Measurements from ENCODE around the gene CDC26. TPM values are rescaled to one million over a fixed set of nuclear protein-coding genes. Genes with fewer than 3 reads are reported as not detected.
"Not testable (repeated sequence)": the region's sequence is repeated elsewhere in the genome, so short reads cannot be mapped to it uniquely, and the experiment has no call there.

CDC26 gene
- total and polyA plus RNA-seq, 7 experiments from 2014 or later, result 21.7 to 185 (median 36.3) TPM

GRCh38 chr9:113237026-113237425 is 38.3 kb downstream of the CDC26 start:
- Histone ChIP-seq H3K36me3 (ENCODE audit: control insufficient read depth in 2 of 3, insufficient read depth in 3 of 3, low read length in 3 of 3) (no peaks in the 10 kb centered on the region), H3K27ac (ENCODE audit: low read depth, low read length) (no peak overlapping the region), H3K9me3 (ENCODE audit: control insufficient read depth in 2 of 3, low read length in 3 of 3) (no peaks in the 10 kb centered on the region), H3K4me3 (ENCODE audit: low read length) (no peak overlapping the region), H3K4me1 (ENCODE audit: control insufficient read depth in 2 of 2, insufficient read depth in 2 of 2, low read length in 2 of 2) (peaks cover 9 to 13% of the 10 kb centered on the region in 2 donors), H3K27me3 (ENCODE audit: control insufficient read depth in 2 of 2, insufficient read depth in 2 of 2, low read length in 2 of 2) (no peaks in the 10 kb centered on the region)
- DNase-seq, result no peak
- Mint-ChIP-seq H3K4me1 (peaks cover 8 to 32% (median 18%) of the 10 kb centered on the region in 7 donors), H3K27me3 (no peaks in the 10 kb centered on the region), H3K36me3 (peaks cover 0 to 10% (median 1%) of the 10 kb centered on the region in 5 donors), H3K27ac (no peak overlapping the region), H3K4me3 (no peak overlapping the region), H3K9me3 (no peaks in the 10 kb centered on the region)
- intact Hi-C loops (cut with micrococcal nuclease), result no loop called here
- POLR2A ChIA-PET, result no interaction called here
- CTCF ChIA-PET, result interaction anchor here (0.6 kb wide), 1 partner anchor 57 kb away, joined by 3 read pairs; no protein-coding TSS in a partner anchor
- ATAC-seq, result no peak

- H3K27me3 Mint-ChIP-seq; H3K36me3 ChIP-seq (ENCODE audit: control insufficient read depth in 2 of 3, insufficient read depth in 3 of 3, low read length in 3 of 3); POLR2A ChIA-PET; H3K9me3 Mint-ChIP-seq; H3K4me3 ChIP-seq (ENCODE audit: low read length); H3K27ac ChIP-seq (ENCODE audit: low read depth, low read length); H3K9me3 ChIP-seq (ENCODE audit: control insufficient read depth in 2 of 3, low read length in 3 of 3); H3K4me3 Mint-ChIP-seq; H3K36me3 Mint-ChIP-seq; ATAC-seq; H3K27me3 ChIP-seq (ENCODE audit: control insufficient read depth in 2 of 2, insufficient read depth in 2 of 2, low read length in 2 of 2); intact Hi-C loops (cut with micrococcal nuclease); DNase-seq; H3K27ac Mint-ChIP-seq; CTCF ChIA-PET: not testable (repeated sequence)
- H3K4me1 Mint-ChIP-seq, result peaks cover 8 to 33% (median 19%) of the 10 kb centered on the region in 7 donors
- peaks cover 9 to 13% of the 10 kb centered on the region in 2 donors for H3K4me1 ChIP-seq (ENCODE audit: control insufficient read depth in 2 of 2, insufficient read depth in 2 of 2, low read length in 2 of 2)
Measured at GRCh38 chr9:113235701-113236255, 39.6 kb downstream of the CDC26 start.

GRCh38 chr9:113231701-113232100 is 43.7 kb downstream of the CDC26 start:
- Histone ChIP-seq H3K4me3 (ENCODE audit: low read length) (no peak overlapping the region), H3K27ac (ENCODE audit: low read depth, low read length) (no peak overlapping the region), H3K4me1 (ENCODE audit: control insufficient read depth in 2 of 2, insufficient read depth in 2 of 2, low read length in 2 of 2) (peaks cover 11 to 13% of the 10 kb centered on the region in 2 donors), H3K27me3 (ENCODE audit: control insufficient read depth in 2 of 2, insufficient read depth in 2 of 2, low read length in 2 of 2) (no peaks in the 10 kb centered on the region), H3K36me3 (ENCODE audit: control insufficient read depth in 2 of 3, insufficient read depth in 3 of 3, low read length in 3 of 3) (no peaks in the 10 kb centered on the region), H3K9me3 (ENCODE audit: control insufficient read depth in 2 of 3, low read length in 3 of 3) (no peaks in the 10 kb centered on the region)
- POLR2A ChIA-PET, result no interaction called here
- Mint-ChIP-seq H3K27me3 (no peaks in the 10 kb centered on the region), H3K4me1 (peaks cover 15 to 41% (median 29%) of the 10 kb centered on the region in 7 donors), H3K36me3 (peaks cover 0 to 12% (median 3%) of the 10 kb centered on the region in 5 donors), H3K9me3 (no peaks in the 10 kb centered on the region), H3K4me3 (peak overlapping the region in 1 of 10 donors; percentile 76), H3K27ac (peak overlapping the region in 3 of 9 donors; percentile 57 to 89 (median 81))
- CTCF ChIA-PET, result no interaction called here
- DNase-seq, result no peak
- no peak for ATAC-seq
- intact Hi-C loops (cut with micrococcal nuclease), result no loop called here

GRCh38 chr9:113228130-113228665 is 47.2 kb downstream of the CDC26 start:
- Mint-ChIP-seq H3K4me3 (peak overlapping the region in 4 of 10 donors; percentile 14 to 28 (median 17)), H3K36me3 (peaks cover 0 to 5% (median 4%) of the 10 kb centered on the region in 5 donors), H3K27ac (peak overlapping the region in 6 of 9 donors; percentile 76 to 91 (median 80)), H3K27me3 (no peaks in the 10 kb centered on the region), H3K4me1 (peaks cover 13 to 42% (median 29%) of the 10 kb centered on the region in 7 donors), H3K9me3 (no peaks in the 10 kb centered on the region)
- Histone ChIP-seq H3K27me3 (ENCODE audit: control insufficient read depth in 2 of 2, insufficient read depth in 2 of 2, low read length in 2 of 2) (no peaks in the 10 kb centered on the region), H3K4me1 (ENCODE audit: control insufficient read depth in 2 of 2, insufficient read depth in 2 of 2, low read length in 2 of 2) (peaks cover 8 to 9% of the 10 kb centered on the region in 2 donors), H3K4me3 (ENCODE audit: low read length) (no peak overlapping the region), H3K36me3 (ENCODE audit: control insufficient read depth in 2 of 3, insufficient read depth in 3 of 3, low read length in 3 of 3) (no peaks in the 10 kb centered on the region), H3K9me3 (ENCODE audit: control insufficient read depth in 2 of 3, low read length in 3 of 3) (no peaks in the 10 kb centered on the region), H3K27ac (ENCODE audit: low read depth, low read length) (no peak overlapping the region)
- ChIA-PET CTCF (interaction anchor here (0.7 kb wide), 1 partner anchor 46 kb away, joined by 3 read pairs; no protein-coding TSS in a partner anchor), POLR2A (interaction anchor here (0.8 kb wide), 1 partner anchor 1110 kb away, joined by 5 read pairs; no protein-coding TSS in a partner anchor)
- ATAC-seq, result peak; percentile 78
- DNase-seq, result peak in 7 of 9 donors; percentile 46 to 80 (median 70)
- intact Hi-C loops (cut with micrococcal nuclease), result loop anchor here in 1 of 2 donors (10.0 kb wide), 2 partner anchors 1053 to 1157 kb away; partner anchors contain the start of genes AKNA and SUSD1

- CTCF ChIA-PET, result no interaction called here
Measured at GRCh38 chr9:113227436-113227835, 47.9 kb downstream of the CDC26 start.

GRCh38 chr9:113223963-113224362 is 51.4 kb downstream of the CDC26 start:
- Histone ChIP-seq H3K4me1 (ENCODE audit: control insufficient read depth in 2 of 2, insufficient read depth in 2 of 2, low read length in 2 of 2) (peaks cover 10 to 28% of the 10 kb centered on the region in 2 donors), H3K9me3 (ENCODE audit: control insufficient read depth in 2 of 3, low read length in 3 of 3) (no peaks in the 10 kb centered on the region), H3K27me3 (ENCODE audit: control insufficient read depth in 2 of 2, insufficient read depth in 2 of 2, low read length in 2 of 2) (no peaks in the 10 kb centered on the region), H3K36me3 (ENCODE audit: control insufficient read depth in 2 of 3, insufficient read depth in 3 of 3, low read length in 3 of 3) (peaks cover 0 to 7% (median 0%) of the 10 kb centered on the region in 3 experiments), H3K4me3 (ENCODE audit: low read length) (no peak overlapping the region), H3K27ac (ENCODE audit: low read depth, low read length) (no peak overlapping the region)
- POLR2A ChIA-PET, result no interaction called here
- CTCF ChIA-PET, result no interaction called here
- Mint-ChIP-seq H3K4me1 (peaks cover 23 to 56% (median 44%) of the 10 kb centered on the region in 7 donors), H3K27me3 (no peaks in the 10 kb centered on the region), H3K9me3 (no peaks in the 10 kb centered on the region), H3K4me3 (no peak overlapping the region), H3K27ac (no peak overlapping the region), H3K36me3 (peaks cover 0 to 7% (median 0%) of the 10 kb centered on the region in 5 donors)
- DNase-seq (no peak), ATAC-seq (no peak)
- intact Hi-C loops (cut with micrococcal nuclease), result loop anchor here (5.0 to 10.0 kb wide), 6 partner anchors 118 to 1161 kb away; partner anchors contain the start of genes AKNA (in 1 of the 2), SUSD1 (in 1 of the 2) and WDR31 (in 1 of the 2)

More at GRCh38 chr9:113227436-113227835, 47.9 kb downstream of the CDC26 start:
- H3K36me3 Mint-ChIP-seq, result peaks cover 0 to 5% (median 4%) of the 10 kb centered on the region in 5 donors
- H3K27ac Mint-ChIP-seq, result peak overlapping the region in 2 of 9 donors; percentile 76 to 89
- H3K27me3 ChIP-seq (ENCODE audit: control insufficient read depth in 2 of 2, insufficient read depth in 2 of 2, low read length in 2 of 2), result no peaks in the 10 kb centered on the region
- no peaks in the 10 kb centered on the region for H3K9me3 ChIP-seq (ENCODE audit: control insufficient read depth in 2 of 3, low read length in 3 of 3)
- no peak overlapping the region for H3K4me3 ChIP-seq (ENCODE audit: low read length)
- H3K9me3 Mint-ChIP-seq, result no peaks in the 10 kb centered on the region
- no peak overlapping the region for H3K4me3 Mint-ChIP-seq
- H3K27me3 Mint-ChIP-seq, result no peaks in the 10 kb centered on the region
- ATAC-seq (no peak), DNase-seq (no peak)
- H3K4me1 Mint-ChIP-seq, result peaks cover 8 to 42% (median 29%) of the 10 kb centered on the region in 7 donors
- POLR2A ChIA-PET, result no interaction called here
- H3K27ac ChIP-seq (ENCODE audit: low read depth, low read length), result no peak overlapping the region
- peaks cover 0 to 5% of the 10 kb centered on the region in 2 donors for H3K4me1 ChIP-seq (ENCODE audit: control insufficient read depth in 2 of 2, insufficient read depth in 2 of 2, low read length in 2 of 2)
- intact Hi-C loops (cut with micrococcal nuclease), result loop anchor here in 1 of 2 donors (10.0 kb wide), 2 partner anchors 1053 to 1157 kb away; partner anchors contain the start of genes AKNA and SUSD1
- H3K36me3 ChIP-seq (ENCODE audit: control insufficient read depth in 2 of 3, insufficient read depth in 3 of 3, low read length in 3 of 3), result no peaks in the 10 kb centered on the region
